Measurements from ENCODE around the gene LCP2. TPM values are rescaled to one million over a fixed set of nuclear protein-coding genes. Genes with fewer than 3 reads are reported as not detected.

LCP2 gene
- total RNA-seq, 1 experiment from 2014 or later = not detected

GRCh38 chr5:170251462-170251861 lies 46.1 kb downstream of the LCP2 start:
- Histone ChIP-seq H2BK12ac (ENCODE audit: insufficient read length, low read depth, low read length) (no peak overlapping the region), H4K91ac (ENCODE audit: insufficient read length, low read depth, low read length) (no peak overlapping the region), H4K8ac (replicated peaks; ENCODE audit: insufficient read length, low read depth, low read length) (no peak overlapping the region), H2AK5ac (ENCODE audit: insufficient read length, low read length) (no peak overlapping the region), H3K9me3 (ENCODE audit: control insufficient read depth, low read depth, low read length) (no peaks in the 10 kb centered on the region), H2AFZ (ENCODE audit: low read length) (no peak overlapping the region), H3K79me1 (ENCODE audit: insufficient read depth, low read depth, low read length, poor library complexity, severe bottlenecking) (no peaks in the 10 kb centered on the region), H2BK120ac (ENCODE audit: low read depth, low read length, poor library complexity, severe bottlenecking) (no peak overlapping the region), H3K18ac (ENCODE audit: insufficient read length, low read depth, low read length) (no peak overlapping the region), H4K5ac (ENCODE audit: insufficient read length, low read depth, low read length) (no peak overlapping the region), H3K27ac (ENCODE audit: insufficient read length, low read depth, low read length) (no peak overlapping the region), H2BK20ac (ENCODE audit: low read depth, low read length, poor library complexity, severe bottlenecking) (no peak overlapping the region), H3K56ac (ENCODE audit: insufficient read length, low read depth, low read length) (no peak overlapping the region), H3K9ac (ENCODE audit: extremely low read depth, insufficient read length, low read length) (no peak overlapping the region), H3K27me3 (ENCODE audit: insufficient read depth, low read length) (no peaks in the 10 kb centered on the region), H3K23me2 (ENCODE audit: insufficient read length, low read depth, low read length, poor library complexity, severe bottlenecking) (no peaks in the 10 kb centered on the region), H3K23ac (ENCODE audit: insufficient read length, low read depth, low read length) (no peak overlapping the region), H3K14ac (ENCODE audit: insufficient read depth, low read length) (no peak overlapping the region), H3K4me2 (ENCODE audit: insufficient read depth, insufficient read length, low read length) (no peak overlapping the region), H3K4me1 (ENCODE audit: insufficient read depth, low read length) (peaks cover 8% of the 10 kb centered on the region; the same call in 1 of the 2 replicates), H3K4ac (ENCODE audit: low read depth, low read length) (no peak overlapping the region), H2BK5ac (ENCODE audit: insufficient read length, low read length) (no peak overlapping the region), H4K20me1 (ENCODE audit: control insufficient read depth, insufficient read depth, insufficient read length) (no peaks in the 10 kb centered on the region), H2BK15ac (ENCODE audit: low read depth, low read length) (no peak overlapping the region), H3K79me2 (ENCODE audit: insufficient read depth, low read length) (no peaks in the 10 kb centered on the region), H3T11ph (ENCODE audit: low read length) (no peak overlapping the region)
- no CpG with 5 or more reads among the region's 2 CpGs for WGBS (ENCODE audit: extremely low coverage, insufficient read length, low lambda C conversion rate)
- no peak for DNase-seq
- Mint-ChIP-seq H3K4me3 (no peak overlapping the region), H3K36me3 (ENCODE audit: insufficient read depth in 1 of 3, low read depth in 3 of 3) (peaks cover 0 to 2% (median 0%) of the 10 kb centered on the region in 3 experiments; a peak in 2 of 7 replicates), H3K4me1 (peaks cover 55 to 75% of the 10 kb centered on the region in 2 experiments), H3K27ac (peak overlapping the region in 1 of 3 experiments; percentile 49; a peak in 1 of 7 replicates), H3K9me3 (no peaks in the 10 kb centered on the region), H3K27me3 (ENCODE audit: low read depth) (peaks cover 2% of the 10 kb centered on the region; the same call in 1 of the 2 replicates)
- no peak for TF ChIP-seq CTCF (conservative IDR thresholded peaks at IDR 0.05)

Measured in H9 (cell line).